ENCODE measurements around the gene MKNK1.
A peak's percentile ranks its signal among the peaks of the same experiment; 100 is the strongest.

MKNK1 gene

GRCh38 chr1:46533179-46533864 is 70.7 kb downstream of the MKNK1 start:
- TF ChIP-seq CTCF (IDR thresholded peaks at IDR 0.05; ENCODE audit: low read depth, low read length), result no peak
- peak overlapping the region; percentile 17 to 26 for H3K4me3 ChIP-seq (replicated peaks in 1 of 2; ENCODE audit: low read depth in 2 of 2, low read length in 2 of 2)
- peak in 1 of 2 donors; percentile 56 for DNase-seq (ENCODE audit: low read depth in 2 of 2)

GRCh38 chr1:46532498-46533178 is 71.4 kb downstream of the MKNK1 start:
- TF ChIP-seq CTCF (IDR thresholded peaks at IDR 0.05; ENCODE audit: low read depth, low read length), result peak; percentile 70
- peak overlapping the region in 1 of 2 donors; percentile 26 for H3K4me3 ChIP-seq (replicated peaks in 1 of 2; ENCODE audit: low read depth in 2 of 2, low read length in 2 of 2)
- peak; percentile 52 to 65 for DNase-seq (ENCODE audit: low read depth in 2 of 2)

GRCh38 chr1:46532095-46532494 is 72.0 kb downstream of the MKNK1 start:
- DNase-seq (ENCODE audit: low read depth in 2 of 2), result no peak
- no peak overlapping the region for H3K4me3 ChIP-seq (replicated peaks in 1 of 2; ENCODE audit: low read depth in 2 of 2, low read length in 2 of 2)
- no peak for TF ChIP-seq CTCF (IDR thresholded peaks at IDR 0.05; ENCODE audit: low read depth, low read length)

- TF ChIP-seq CTCF (IDR thresholded peaks at IDR 0.05; ENCODE audit: low read depth, low read length), result peak; percentile 21
- H3K4me3 ChIP-seq (replicated peaks in 1 of 2; ENCODE audit: low read depth in 2 of 2, low read length in 2 of 2), result no peak overlapping the region
Observed at GRCh38 chr1:46530791-46531409, 73.2 kb downstream of the MKNK1 start.

GRCh38 chr1:46530311-46530710 is 73.8 kb downstream of the MKNK1 start:
- no peak overlapping the region for H3K4me3 ChIP-seq (replicated peaks in 1 of 2; ENCODE audit: low read depth in 2 of 2, low read length in 2 of 2)
- no peak for DNase-seq (ENCODE audit: low read depth in 2 of 2)
- TF ChIP-seq CTCF (IDR thresholded peaks at IDR 0.05; ENCODE audit: low read depth, low read length), result no peak

More at GRCh38 chr1:46530791-46531409, 73.2 kb downstream of the MKNK1 start:
- no peak for DNase-seq (ENCODE audit: low read depth in 2 of 2)

- no peak for TF ChIP-seq CTCF (IDR thresholded peaks at IDR 0.05; ENCODE audit: low read depth, low read length)
- no peak for DNase-seq (ENCODE audit: low read depth in 2 of 2)
Observed at GRCh38 chr1:46529031-46529630, 74.9 kb downstream of the MKNK1 start.

More at GRCh38 chr1:46529031-46529630, 74.9 kb downstream of the MKNK1 start:
- no peak overlapping the region for H3K4me3 ChIP-seq (replicated peaks in 1 of 2; ENCODE audit: low read depth in 2 of 2, low read length in 2 of 2)
